ENCODE measurements around the gene CCNF. TPM values are rescaled to one million over a fixed set of nuclear protein-coding genes. Genes with fewer than 3 reads are reported as not detected.
"Not testable (repeated sequence)": the region's sequence is repeated elsewhere in the genome, so short reads cannot be mapped to it uniquely, and the experiment has no call there.

CCNF gene
- total RNA-seq, 2 experiments from 2014 or later = 105 to 110 TPM

DNA sequence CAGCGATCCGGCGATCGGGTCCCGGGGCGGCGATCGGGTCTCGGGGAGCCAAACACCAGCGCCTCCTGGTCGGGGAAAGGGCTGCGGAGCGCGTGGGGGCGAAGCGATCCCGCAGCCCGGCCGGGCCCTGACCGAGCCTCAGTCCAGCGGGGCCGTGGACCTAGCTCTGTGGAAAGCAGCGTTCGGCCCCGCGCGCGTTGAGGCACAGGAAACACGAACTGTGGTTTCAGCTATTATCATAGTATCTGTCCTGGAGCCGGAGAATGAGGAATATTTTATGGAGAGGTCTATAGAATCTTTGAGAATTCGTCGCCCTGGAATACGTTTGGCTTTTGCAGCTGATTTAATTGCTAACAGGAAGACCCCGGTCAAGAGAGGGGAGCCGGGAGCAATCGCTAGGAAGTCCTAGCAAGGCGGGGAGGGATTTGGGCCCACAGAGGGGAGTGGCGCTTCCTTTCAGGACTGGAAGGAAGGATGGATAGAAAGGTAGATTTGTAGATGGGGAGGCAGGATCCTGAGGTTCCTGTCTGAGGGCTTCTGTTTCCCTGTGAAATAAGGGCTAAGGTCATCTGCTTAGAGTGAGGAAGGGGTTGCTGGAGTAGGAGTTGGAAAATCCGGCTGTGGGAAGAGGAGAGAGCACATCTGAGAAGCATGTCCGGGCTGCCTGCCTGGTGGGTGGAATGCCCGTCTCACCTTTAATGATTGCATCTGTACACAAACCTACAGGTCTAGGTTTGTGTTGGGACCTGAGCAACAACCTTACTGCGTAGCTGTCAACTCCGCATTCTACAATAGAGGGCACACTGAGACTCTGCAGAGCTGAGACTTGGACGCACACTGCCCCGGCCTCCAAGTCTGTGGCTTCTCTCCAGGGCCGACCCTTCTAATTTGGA, 770 bp downstream of the CCNF start:
- peak; percentile 5 for ATAC-seq
- ChIA-PET POLR2A (interaction anchor here (0.7 to 1.9 kb wide), 8 partner anchors 11 to 90 kb away, joined by 3 to 5 read pairs (median 4); partner anchors contain the start of genes AMDHD2 and TEDC2), CTCF (interaction anchor here (0.6 to 3.7 kb wide), 11 partner anchors 11 to 235 kb away, joined by 3 to 20 read pairs (median 5); partner anchors contain the start of genes TBC1D24 and TEDC2)
- H3K27me3 Mint-ChIP-seq (ENCODE audit: low read depth) = no peaks in the 10 kb centered on the region
- peak; percentile 51 for DNase-seq
- peak overlapping the region; percentile 99 for H3K4me3 Mint-ChIP-seq
- H3K27ac Mint-ChIP-seq = peak overlapping the region; percentile 87
- H3K4me1 Mint-ChIP-seq (ENCODE audit: low read depth) = peaks cover 43% of the 10 kb centered on the region
- no peaks in the 10 kb centered on the region for H3K9me3 Mint-ChIP-seq (ENCODE audit: insufficient read depth)
- H3K36me3 Mint-ChIP-seq (ENCODE audit: low read depth) = peaks cover 35% of the 10 kb centered on the region

DNA sequence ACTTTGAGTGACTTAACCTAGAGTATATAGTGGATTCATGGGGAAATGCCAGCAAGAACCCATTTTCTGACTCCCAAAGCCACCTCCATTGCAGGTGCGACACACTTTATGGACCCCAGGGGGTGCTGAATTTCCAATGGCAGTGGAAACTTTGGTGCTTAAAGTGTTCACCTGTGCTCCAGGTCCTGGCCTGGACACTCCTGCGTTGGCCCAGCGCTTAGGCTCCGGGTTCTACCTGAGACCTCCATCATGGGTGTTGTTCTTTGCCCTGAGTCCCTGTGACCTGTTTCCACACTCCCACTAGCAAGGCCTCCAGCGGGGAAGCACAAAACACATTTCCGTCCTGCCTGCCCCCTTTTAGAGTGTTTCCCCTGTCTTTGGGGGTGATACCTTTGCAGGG, 3.0 kb downstream of the CCNF start:
- POLR2A ChIA-PET = no interaction called here
- ATAC-seq (no peak), DNase-seq (no peak)
- Mint-ChIP-seq H3K4me3 (no peak overlapping the region), H3K36me3 (ENCODE audit: low read depth) (peaks cover 54% of the 10 kb centered on the region), H3K27ac (no peak overlapping the region), H3K9me3 (ENCODE audit: insufficient read depth) (no peaks in the 10 kb centered on the region), H3K27me3 (ENCODE audit: low read depth) (no peaks in the 10 kb centered on the region), H3K4me1 (ENCODE audit: low read depth) (peaks cover 46% of the 10 kb centered on the region)
- CTCF ChIA-PET = no interaction called here

DNA sequence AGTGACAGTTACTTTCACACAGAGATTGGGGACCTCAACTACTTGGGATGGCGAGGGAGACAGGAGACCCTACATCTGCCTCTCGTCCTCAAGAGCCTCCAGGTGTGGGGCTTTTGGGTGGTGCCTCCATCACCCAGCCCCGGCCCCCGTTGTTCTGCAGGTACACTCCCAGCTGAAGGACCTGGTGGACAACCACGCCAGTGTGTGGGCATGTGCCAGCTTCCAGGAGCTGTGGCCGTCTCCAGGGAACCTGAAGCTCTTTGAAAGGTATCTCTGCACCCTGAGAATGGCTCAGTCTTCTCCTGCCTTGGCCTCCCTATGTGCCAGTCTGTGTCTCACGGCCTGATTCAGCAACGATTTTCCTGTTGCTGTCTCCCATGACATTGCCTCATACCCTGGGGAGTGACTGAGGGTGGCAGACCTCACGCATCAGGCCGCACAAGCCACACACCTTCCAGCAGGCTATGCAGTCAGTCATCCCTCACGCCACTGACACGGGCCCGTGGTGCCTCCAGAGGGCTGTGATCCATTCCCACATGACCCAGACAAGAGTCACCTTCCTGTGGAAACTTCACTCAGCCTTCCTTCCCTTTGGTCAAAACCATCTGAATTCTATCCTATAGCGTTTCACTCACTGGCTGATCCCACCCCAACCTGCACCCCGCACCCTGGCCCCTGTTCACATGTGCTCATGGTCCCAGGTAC, 3.7 kb downstream of the CCNF start:
- Mint-ChIP-seq H3K4me3 (no peak overlapping the region), H3K27me3 (ENCODE audit: low read depth) (no peaks in the 10 kb centered on the region), H3K27ac (no peak overlapping the region), H3K36me3 (ENCODE audit: low read depth) (peaks cover 60% of the 10 kb centered on the region), H3K4me1 (ENCODE audit: low read depth) (peaks cover 41% of the 10 kb centered on the region), H3K9me3 (ENCODE audit: insufficient read depth) (no peaks in the 10 kb centered on the region)
- ATAC-seq = no peak
- ChIA-PET POLR2A (no interaction called here), CTCF (no interaction called here)
- no peak for DNase-seq

DNA sequence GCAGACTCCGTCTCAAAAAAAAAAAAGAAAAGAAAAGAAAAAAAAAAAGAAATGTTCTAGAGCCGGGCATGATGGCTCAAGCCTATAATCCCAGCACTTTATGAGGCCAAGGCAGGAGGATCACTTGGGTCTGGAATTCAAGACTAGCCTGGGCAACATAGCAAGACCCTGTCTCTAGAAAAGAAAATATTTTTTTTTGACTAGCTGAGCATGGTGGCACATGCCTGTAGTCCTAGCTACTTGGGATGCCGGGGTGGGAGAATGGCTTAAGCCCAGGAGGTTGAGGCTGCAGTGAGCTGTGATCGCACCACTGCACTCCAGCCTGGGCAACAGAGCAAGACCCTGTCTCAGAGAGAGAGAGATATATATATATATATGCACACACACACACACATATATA, 6.0 kb downstream of the CCNF start:
- H3K27me3 Mint-ChIP-seq (ENCODE audit: low read depth); CTCF ChIA-PET; H3K27ac Mint-ChIP-seq; ATAC-seq; POLR2A ChIA-PET; DNase-seq; H3K9me3 Mint-ChIP-seq (ENCODE audit: insufficient read depth); H3K4me3 Mint-ChIP-seq: not testable (repeated sequence)
- H3K36me3 Mint-ChIP-seq (ENCODE audit: low read depth) = peaks cover 77% of the 10 kb centered on the region
- peaks cover 48% of the 10 kb centered on the region for H3K4me1 Mint-ChIP-seq (ENCODE audit: low read depth)

DNA sequence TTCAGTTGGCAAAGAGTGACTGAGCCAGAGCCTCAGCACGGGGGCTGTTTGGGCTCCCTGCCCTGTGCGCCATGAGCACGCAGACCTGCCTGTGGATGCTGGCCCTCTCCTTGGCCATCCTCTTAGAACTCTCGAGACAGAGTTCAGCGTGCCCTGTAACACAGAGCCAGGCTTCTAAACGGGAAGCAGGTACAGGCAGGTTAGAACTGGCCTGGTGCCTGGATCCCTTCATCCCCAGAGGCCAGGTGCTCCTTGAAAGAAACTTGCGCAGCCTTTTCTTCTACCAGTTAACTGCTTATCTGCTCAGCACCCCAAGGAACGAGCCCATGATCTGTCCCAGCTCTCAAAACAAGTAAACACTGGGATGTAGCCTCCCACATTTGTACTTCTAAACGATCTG, 6.9 kb downstream of the CCNF start:
- POLR2A ChIA-PET = interaction anchor here (0.5 kb wide), 1 partner anchor 91 kb away, joined by 4 read pairs; no protein-coding TSS in a partner anchor

DNA sequence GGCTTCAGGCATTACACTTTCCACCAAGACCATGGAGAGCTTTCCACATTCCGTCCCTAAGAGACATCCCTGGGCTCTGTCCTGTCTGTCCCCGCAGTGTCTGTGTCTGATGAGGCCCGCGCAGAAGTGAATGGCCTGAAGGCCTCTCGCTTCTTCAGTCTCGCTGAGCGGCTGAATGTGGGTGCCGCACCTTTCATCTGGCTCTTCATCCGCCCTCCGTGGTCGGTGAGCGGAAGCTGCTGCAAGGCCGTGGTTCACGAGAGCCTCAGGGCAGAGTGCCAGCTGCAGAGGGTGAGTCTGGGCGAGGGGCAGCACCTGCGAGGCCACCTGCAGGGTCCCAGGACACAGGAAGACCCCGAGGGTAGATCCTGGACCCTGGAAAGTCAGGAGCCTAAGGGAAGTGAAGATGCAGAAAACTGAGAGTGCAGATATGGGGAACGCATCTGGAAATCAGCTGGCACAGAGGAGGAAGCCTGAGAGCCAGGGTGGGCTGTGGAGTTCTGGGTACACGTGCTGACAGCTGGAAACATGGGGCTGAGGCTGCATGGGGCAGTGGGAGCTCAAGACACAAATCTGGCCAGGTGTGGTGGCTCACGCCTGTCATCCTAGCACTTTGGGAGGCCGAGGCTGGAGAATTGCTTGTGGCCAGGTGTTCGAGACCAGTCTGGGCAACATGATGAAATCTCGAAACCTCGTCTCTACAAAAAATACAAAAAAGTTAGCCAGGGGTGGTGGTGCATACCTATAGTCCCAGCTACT, 8.0 kb downstream of the CCNF start:
- Mint-ChIP-seq H3K27me3 (ENCODE audit: low read depth) (no peaks in the 10 kb centered on the region), H3K4me1 (ENCODE audit: low read depth) (peaks cover 39% of the 10 kb centered on the region), H3K9me3 (ENCODE audit: insufficient read depth) (no peaks in the 10 kb centered on the region), H3K27ac (no peak overlapping the region), H3K4me3 (no peak overlapping the region), H3K36me3 (ENCODE audit: low read depth) (peaks cover 76% of the 10 kb centered on the region)
- DNase-seq (no peak), ATAC-seq (no peak)
- POLR2A ChIA-PET = no interaction called here
- CTCF ChIA-PET = no interaction called here

More for the DNA sequence above, 6.9 kb downstream of the CCNF start:
- no peak for DNase-seq
- CTCF ChIA-PET = no interaction called here
- no peak overlapping the region for H3K27ac Mint-ChIP-seq
- ATAC-seq = no peak
- peaks cover 39% of the 10 kb centered on the region for H3K4me1 Mint-ChIP-seq (ENCODE audit: low read depth)
- H3K4me3 Mint-ChIP-seq = no peak overlapping the region
- no peaks in the 10 kb centered on the region for H3K27me3 Mint-ChIP-seq (ENCODE audit: low read depth)
- peaks cover 74% of the 10 kb centered on the region for H3K36me3 Mint-ChIP-seq (ENCODE audit: low read depth)
- H3K9me3 Mint-ChIP-seq (ENCODE audit: insufficient read depth) = no peaks in the 10 kb centered on the region

DNA sequence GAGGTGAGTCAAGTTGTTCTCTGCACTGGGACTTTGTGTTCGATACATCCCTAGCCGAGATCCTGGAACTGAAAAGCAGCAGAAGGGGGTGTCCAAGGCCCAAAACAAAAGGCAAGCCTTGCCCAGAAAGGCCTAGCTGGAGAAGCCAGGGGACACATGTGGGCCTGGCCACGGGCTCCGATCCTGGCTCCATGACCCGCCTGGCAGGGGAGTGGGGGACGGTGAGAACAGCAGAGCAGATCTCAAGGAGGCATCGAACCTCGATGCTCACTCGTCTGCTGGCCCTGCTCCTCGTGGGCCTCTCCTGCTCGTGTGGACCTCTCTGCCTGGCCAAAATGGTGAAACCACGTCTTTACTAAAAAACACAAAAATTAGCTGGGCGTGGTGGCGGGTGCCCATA, 8.9 kb downstream of the CCNF start:
- POLR2A ChIA-PET = interaction anchor here (1.0 to 1.2 kb wide), 2 partner anchors 17 to 21 kb away, joined by 3 read pairs; partner anchors contain the start of gene TEDC2

DNA sequence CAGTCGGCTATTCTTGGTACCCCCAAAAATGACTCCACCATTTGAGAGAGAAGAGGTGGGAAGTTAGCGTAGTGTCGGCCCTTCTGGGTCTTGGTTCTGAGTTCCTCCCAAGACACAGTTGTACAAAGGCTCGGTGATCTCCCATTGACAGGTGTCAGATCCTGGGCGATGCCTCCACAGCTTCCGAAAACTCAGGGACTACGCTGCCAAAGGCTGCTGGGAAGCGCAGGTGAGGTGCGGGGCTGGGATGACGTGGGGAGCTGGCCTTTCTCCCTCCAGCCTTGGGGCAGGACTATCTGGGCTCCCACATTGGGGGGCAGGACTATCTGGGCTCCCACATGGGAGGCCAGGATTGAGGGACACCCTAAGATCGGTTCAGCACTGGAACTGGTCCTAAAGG, 10.4 kb downstream of the CCNF start:
- Mint-ChIP-seq H3K27ac (peak overlapping the region; percentile 74), H3K4me3 (no peak overlapping the region), H3K4me1 (ENCODE audit: low read depth) (peaks cover 29% of the 10 kb centered on the region), H3K9me3 (ENCODE audit: insufficient read depth) (no peaks in the 10 kb centered on the region), H3K27me3 (ENCODE audit: low read depth) (no peaks in the 10 kb centered on the region), H3K36me3 (ENCODE audit: low read depth) (peaks cover 70% of the 10 kb centered on the region)
- DNase-seq (no peak), ATAC-seq (no peak)
- CTCF ChIA-PET = interaction anchor here (1.3 to 3.1 kb wide), 2 partner anchors 10 to 62 kb away, joined by 4 to 20 read pairs; partner anchors contain the start of gene CCNF
- POLR2A ChIA-PET = interaction anchor here (1.2 kb wide), 2 partner anchors 16 to 76 kb away, joined by 3 to 6 read pairs; no protein-coding TSS in a partner anchor

More for the DNA sequence above, 8.9 kb downstream of the CCNF start:
- no peaks in the 10 kb centered on the region for H3K9me3 Mint-ChIP-seq (ENCODE audit: insufficient read depth)
- H3K36me3 Mint-ChIP-seq (ENCODE audit: low read depth) = peaks cover 68% of the 10 kb centered on the region
- DNase-seq (no peak), ATAC-seq (no peak)
- peaks cover 33% of the 10 kb centered on the region for H3K4me1 Mint-ChIP-seq (ENCODE audit: low read depth)
- H3K4me3 Mint-ChIP-seq = no peak overlapping the region
- H3K27ac Mint-ChIP-seq = no peak overlapping the region
- CTCF ChIA-PET = no interaction called here
- no peaks in the 10 kb centered on the region for H3K27me3 Mint-ChIP-seq (ENCODE audit: low read depth)

DNA sequence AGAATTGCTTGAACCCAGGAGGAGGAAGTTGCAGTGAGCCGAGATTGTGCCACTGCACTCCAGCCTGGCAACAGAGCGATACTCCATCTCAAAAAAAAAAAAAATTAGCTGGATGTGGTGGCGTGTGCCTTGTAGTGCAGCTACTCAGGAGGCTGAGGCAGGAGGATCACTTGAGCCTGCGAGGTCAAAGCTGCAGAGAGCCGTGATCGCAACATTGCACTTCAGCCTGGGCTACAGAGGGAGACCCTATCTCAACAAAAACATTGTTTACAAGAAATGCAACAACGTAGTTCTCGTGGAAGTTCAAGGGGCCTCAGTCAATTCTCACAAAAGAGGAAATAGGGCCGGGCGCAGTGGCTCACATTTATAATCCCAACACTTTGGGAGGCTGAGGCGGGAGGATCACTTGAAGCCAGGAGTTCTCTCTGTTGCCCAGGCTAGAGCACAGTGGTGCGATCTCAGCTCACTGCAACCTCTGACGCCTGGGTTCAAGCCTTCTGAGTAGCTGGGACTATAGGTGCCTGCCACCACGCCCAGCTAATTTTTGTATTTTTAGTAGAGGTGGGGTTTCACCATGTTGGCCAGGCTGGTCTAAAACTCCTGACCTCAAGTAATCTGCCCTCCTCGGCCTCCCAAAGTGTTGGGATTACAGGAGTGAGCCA, 12.0 kb downstream of the CCNF start:
- H3K27me3 Mint-ChIP-seq (ENCODE audit: low read depth); DNase-seq; H3K9me3 Mint-ChIP-seq (ENCODE audit: insufficient read depth); ATAC-seq; H3K4me3 Mint-ChIP-seq: not testable (repeated sequence)
- H3K36me3 Mint-ChIP-seq (ENCODE audit: low read depth) = peaks cover 72% of the 10 kb centered on the region
- ChIA-PET POLR2A (interaction anchor here (1.3 to 1.6 kb wide), 2 partner anchors 11 to 14 kb away, joined by 5 read pairs; no protein-coding TSS in a partner anchor), CTCF (interaction anchor here (1.3 to 3.1 kb wide), 2 partner anchors 12 to 246 kb away, joined by 3 to 20 read pairs; partner anchors contain the start of gene CCNF)
- peaks cover 27% of the 10 kb centered on the region for H3K4me1 Mint-ChIP-seq (ENCODE audit: low read depth)
- peak overlapping the region; percentile 19 for H3K27ac Mint-ChIP-seq

DNA sequence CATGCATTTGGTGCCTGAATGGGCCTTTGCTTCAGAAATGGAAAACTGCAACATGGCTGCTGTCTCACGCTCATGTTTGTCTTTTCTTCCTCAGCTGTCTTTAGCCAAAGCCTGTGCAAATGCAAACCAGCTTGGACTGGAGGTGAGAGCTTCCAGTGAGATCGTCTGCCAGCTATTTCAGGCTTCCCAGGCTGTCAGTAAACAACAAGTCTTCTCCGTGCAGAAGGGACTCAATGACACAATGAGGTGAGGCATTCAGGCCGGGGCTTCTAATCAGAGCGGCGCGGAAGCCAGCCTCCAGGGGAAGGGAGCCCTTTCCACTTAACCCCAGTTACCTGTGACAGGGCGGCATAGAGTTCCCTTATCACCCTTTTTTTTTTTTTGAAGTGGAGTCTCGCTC, 14.3 kb downstream of the CCNF start:
- peaks cover 13% of the 10 kb centered on the region for H3K4me1 Mint-ChIP-seq (ENCODE audit: low read depth)
- no peaks in the 10 kb centered on the region for H3K27me3 Mint-ChIP-seq (ENCODE audit: low read depth)
- peak; percentile 35 for ATAC-seq
- no peak overlapping the region for H3K27ac Mint-ChIP-seq
- CTCF ChIA-PET = interaction anchor here (1.0 to 1.2 kb wide), 2 partner anchors 31 to 43 kb away, joined by 3 read pairs; partner anchors contain the start of gene TBC1D24
- H3K9me3 Mint-ChIP-seq (ENCODE audit: insufficient read depth) = no peaks in the 10 kb centered on the region
- POLR2A ChIA-PET = interaction anchor here (0.7 kb wide), 2 partner anchors 14 to 431 kb away, joined by 3 to 4 read pairs; partner anchors contain the start of gene CCNF
- DNase-seq = no peak
- H3K4me3 Mint-ChIP-seq = no peak overlapping the region
- H3K36me3 Mint-ChIP-seq (ENCODE audit: low read depth) = peaks cover 68% of the 10 kb centered on the region

Measured in activated CD8-positive, alpha-beta T cell treated with anti-CD3 and anti-CD28 coated beads, Interleukin-2, amount 10 ng/mL, durations not matched to agents 7 days and 5 days (primary cell).